DOHH2 (cell line): ENCODE measurements around the gene FTO.

Source experiments
- H3F3A ChIP-seq: fragments of 200-600 bp; sonication (generic), shearing (Covaris generic); 2 replicates; pipeline ENCODE4 v1.6.0; 2016; ENCODE audit warnings: antibody characterized with exemption, mild to moderate bottlenecking; ENCODE audit not compliant: control insufficient read depth, insufficient read depth
- H3K27ac ChIP-seq: fragments of 200-600 bp; sonication (generic); 2 replicates; pipeline ENCODE4 v1.5.1; 2014; ENCODE audit warnings: low read depth, mild to moderate bottlenecking, low read length, moderate library complexity
- H3K27me3 ChIP-seq: fragments of 200-600 bp; sonication (generic); 2 replicates; pipeline ENCODE4 v1.6.1; 2014; ENCODE audit warnings: mild to moderate bottlenecking, low read length, mixed read lengths; ENCODE audit not compliant: control insufficient read depth
- H3K36me3 ChIP-seq: fragments of 200-600 bp; sonication (generic); 2 replicates; pipeline ENCODE4 v1.6.1; 2014; ENCODE audit warnings: mild to moderate bottlenecking, low read length, moderate library complexity, mixed read lengths; ENCODE audit not compliant: control insufficient read depth
- H3K4me1 ChIP-seq: fragments of 200-600 bp; sonication (generic); 2 replicates; pipeline ENCODE4 v1.6.1; 2014; ENCODE audit warnings: mild to moderate bottlenecking, low read length, mixed read lengths; ENCODE audit not compliant: control insufficient read depth
- H3K4me2 ChIP-seq: fragments of 200-600 bp; sonication (generic); 2 replicates; pipeline ENCODE4 v1.6.0; 2014; ENCODE audit warnings: mild to moderate bottlenecking, low read length, moderate library complexity
- H3K4me3 ChIP-seq: fragments of 200-600 bp; sonication (generic); 2 replicates; pipeline ENCODE4 v1.5.1; 2014; ENCODE audit warnings: mild to moderate bottlenecking, low read length, mixed read lengths
- H3K79me2 ChIP-seq: fragments of 200-600 bp; sonication (generic); 2 replicates; pipeline ENCODE4 v1.6.1; 2014; ENCODE audit warnings: mild to moderate bottlenecking, low read length, mixed read lengths; ENCODE audit not compliant: control insufficient read depth
- H3K9me2 ChIP-seq: fragments of 200-600 bp; sonication (generic); replicated peaks from 2 replicates; pipeline ENCODE4 v1.6.1; 2014; ENCODE audit warnings: mild to moderate bottlenecking, low read length, mixed read lengths; ENCODE audit not compliant: control insufficient read depth
- H3K9me3 ChIP-seq: fragments of 200-600 bp; sonication (generic); 2 replicates; pipeline ENCODE4 v1.6.1; 2014; ENCODE audit warnings: antibody characterized with exemption, low read length, mixed read lengths; ENCODE audit not compliant: control insufficient read depth, insufficient read depth
- H4K20me1 ChIP-seq: fragments of 200-600 bp; sonication (generic); 2 replicates; pipeline ENCODE4 v1.6.0; 2014; ENCODE audit warnings: low read depth, mild to moderate bottlenecking, antibody characterized with exemption, low read length, moderate library complexity; ENCODE audit not compliant: control insufficient read depth, insufficient read depth
- CTCF ChIP-seq: fragments of 200-600 bp; sonication (generic); IDR thresholded peaks from one replicate; pipeline ENCODE4 v1.5.1; 2014; ENCODE audit warnings: antibody characterized with exemption, mild to moderate bottlenecking, low read depth, low read length; ENCODE audit not compliant: poor library complexity, severe bottlenecking
- EZH2phosphoT487 ChIP-seq: fragments of 200-600 bp; sonication (generic); IDR thresholded peaks from 2 replicates; pipeline ENCODE4 v1.6.1; 2017; ENCODE audit warnings: borderline replicate concordance, mild to moderate bottlenecking, antibody characterized with exemption, low read length, moderate library complexity, mixed read lengths

FTO gene

GRCh38 chr16:53922067-53922806 lies 218.3 kb downstream of the FTO start:
- Histone ChIP-seq H3K4me3 (no peak overlapping the region), H3K79me2 (no peaks in the 10 kb centered on the region), H3K27ac (no peak overlapping the region), H3K4me2 (no peak overlapping the region), H3K27me3 (no peaks in the 10 kb centered on the region), H3K9me3 (no peaks in the 10 kb centered on the region), H3K9me2 (no peaks in the 10 kb centered on the region), H3K36me3 (no peaks in the 10 kb centered on the region), H3F3A (no peaks in the 10 kb centered on the region), H4K20me1 (no peaks in the 10 kb centered on the region), H3K4me1 (no peaks in the 10 kb centered on the region)
- no peak for TF ChIP-seq EZH2phosphoT487
- no peak for TF ChIP-seq CTCF

DNA sequence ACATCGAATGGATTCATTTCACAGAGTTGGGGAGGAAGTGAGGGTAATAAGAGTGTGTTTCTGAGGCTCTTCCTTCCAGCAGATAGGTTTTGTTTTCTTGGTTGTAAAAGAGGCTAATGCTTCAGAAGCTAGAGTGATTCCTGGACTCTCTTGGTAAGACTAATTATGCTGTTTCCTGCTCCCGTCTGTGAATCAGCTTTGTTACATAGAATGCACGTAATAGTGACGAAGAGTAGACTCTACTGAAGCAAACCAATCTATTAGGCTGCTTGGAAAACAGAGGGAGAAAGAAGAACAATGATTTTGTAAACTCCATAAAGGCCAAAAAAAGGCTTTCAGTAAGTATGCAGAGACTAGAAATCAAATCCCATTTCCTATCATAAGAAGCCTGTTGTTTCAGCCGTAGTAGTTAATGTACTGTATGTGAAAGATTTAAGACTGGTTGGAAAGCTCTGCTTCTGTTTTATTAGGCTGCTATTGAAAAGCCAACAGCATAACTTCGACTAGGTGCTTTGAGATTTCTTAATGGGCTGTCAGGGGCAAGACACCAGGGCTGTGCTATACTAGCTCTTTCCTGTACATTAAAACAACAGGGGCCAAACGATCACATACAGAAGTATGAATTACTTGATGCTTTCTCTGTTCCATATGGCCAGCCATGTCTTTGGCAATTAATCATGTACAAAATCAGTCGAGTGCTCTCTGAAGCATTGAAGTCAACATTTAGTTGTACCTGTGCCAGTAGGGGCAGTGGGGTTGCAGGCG lies 219.0 kb downstream of the FTO start:
- H4K20me1 ChIP-seq: no peaks in the 10 kb centered on the region
- H3F3A ChIP-seq: no peaks in the 10 kb centered on the region
- H3K4me1 ChIP-seq: no peaks in the 10 kb centered on the region
- no peak overlapping the region for H3K4me3 ChIP-seq
- no peaks in the 10 kb centered on the region for H3K36me3 ChIP-seq
- no peaks in the 10 kb centered on the region for H3K27me3 ChIP-seq
- no peak for TF ChIP-seq EZH2phosphoT487
- TF ChIP-seq CTCF: no peak
- no peaks in the 10 kb centered on the region for H3K9me3 ChIP-seq
- no peak overlapping the region for H3K27ac ChIP-seq
- no peaks in the 10 kb centered on the region for H3K79me2 ChIP-seq
- no peak overlapping the region for H3K4me2 ChIP-seq
- no peaks in the 10 kb centered on the region for H3K9me2 ChIP-seq

DNA sequence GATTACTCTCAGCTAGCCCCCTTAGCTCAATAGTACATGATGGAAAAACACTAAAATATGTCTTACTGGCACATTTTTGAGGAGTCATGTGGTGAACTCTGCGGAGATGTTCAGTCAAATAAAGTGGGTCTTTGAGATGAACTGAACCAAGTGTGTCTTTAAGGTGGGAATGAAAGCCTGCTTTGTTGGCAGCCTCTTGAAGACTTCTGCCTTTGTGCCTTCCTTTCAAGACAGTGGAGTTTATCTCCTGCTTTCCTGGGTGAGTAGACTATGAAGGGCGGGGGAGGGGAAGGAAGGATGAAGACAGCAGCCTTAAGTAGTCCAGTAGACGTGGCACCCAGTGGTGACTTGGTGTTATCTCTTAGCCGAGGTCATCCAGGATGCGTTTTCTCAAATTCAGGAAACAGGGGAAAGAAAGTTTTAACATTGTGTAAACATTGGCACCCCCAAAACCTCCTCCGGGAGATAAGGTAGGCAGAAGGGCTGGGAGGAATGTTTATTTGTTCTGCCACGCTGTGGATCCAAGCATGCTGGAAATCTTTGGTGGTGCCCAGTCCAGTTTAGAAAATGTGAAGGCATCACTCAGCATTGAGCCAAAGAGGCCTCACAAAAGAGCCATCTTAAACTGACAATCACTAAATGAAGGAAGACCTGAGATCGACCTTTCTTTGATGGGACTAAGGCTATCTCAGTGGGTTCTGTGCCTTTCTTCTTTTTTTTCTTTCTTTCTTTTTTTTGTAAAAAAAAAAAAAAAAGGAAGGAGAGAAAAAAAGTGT lies 220.6 kb downstream of the FTO start:
- Histone ChIP-seq H4K20me1 (no peaks in the 10 kb centered on the region), H3K9me3 (no peaks in the 10 kb centered on the region), H3K27me3 (no peaks in the 10 kb centered on the region), H3K4me1 (no peaks in the 10 kb centered on the region), H3F3A (no peaks in the 10 kb centered on the region), H3K36me3 (no peaks in the 10 kb centered on the region), H3K79me2 (no peaks in the 10 kb centered on the region), H3K4me3 (no peak overlapping the region), H3K4me2 (no peak overlapping the region), H3K27ac (no peak overlapping the region), H3K9me2 (no peaks in the 10 kb centered on the region)
- TF ChIP-seq EZH2phosphoT487 (no peak), CTCF (no peak)
